Ishikawa (cell line): ENCODE data around the gene RAI1.
A peak's percentile ranks its signal among the peaks of the same experiment; 100 is the strongest.

ENCODE experiments used
- CEBPB ChIP-seq: IDR thresholded peaks from 2 replicates; pipeline ENCODE4 v1.6.1; 2012
- EP300 ChIP-seq: IDR thresholded peaks from 2 replicates; pipeline ENCODE4 v1.6.1; 2012; ENCODE audit warnings: borderline replicate concordance
- MAX ChIP-seq: IDR thresholded peaks from 2 replicates; pipeline ENCODE4 v1.6.1; 2012
- RAD21 ChIP-seq: IDR thresholded peaks from 2 replicates; pipeline ENCODE4 v1.6.1; 2012; ENCODE audit warnings: low read depth
- TAF1 ChIP-seq: IDR thresholded peaks from 2 replicates; pipeline ENCODE4 v1.6.1; 2012; ENCODE audit warnings: low read depth, mild to moderate bottlenecking
- TCF12 ChIP-seq: IDR thresholded peaks from 2 replicates; pipeline ENCODE4 v1.6.1; 2012; ENCODE audit warnings: low read depth
- USF1 ChIP-seq: IDR thresholded peaks from 2 replicates; pipeline ENCODE4 v1.6.1; 2012
- YY1 ChIP-seq: IDR thresholded peaks from 2 replicates; pipeline ENCODE4 v1.6.1; 2012; ENCODE audit warnings: low read depth

GRCh38 chr17:17693253-17694168, 12.3 kb downstream of the RAI1 start:
- no peak for TF ChIP-seq CEBPB
- no peak for TF ChIP-seq EP300
- no peak; the same call in 1 of the 2 replicates for TF ChIP-seq MAX
- no peak for TF ChIP-seq TCF12
- TF ChIP-seq RAD21 = no peak
- peak; percentile 67; the same call in 1 of the 2 replicates for TF ChIP-seq YY1
- no peak for TF ChIP-seq USF1
- TF ChIP-seq TAF1 = no peak
